K562 (cell line): ENCODE data around the gene TXNL4A.

Experiments used
- CTCF ChIP-seq, 3 experiments: IDR thresholded peaks in 2 of 3; conservative IDR thresholded peaks in 1 of 3; 2 replicates each; pipeline ENCODE4 v1.5.1; 2011 to 2012; ENCODE audit warnings: low read length in 3 of 3, mild to moderate bottlenecking in 3 of 3, control low read depth in 2 of 3, improper control_type of control experiment in 1 of 3, inconsistent platforms in 1 of 3, low read depth in 1 of 3, mixed read lengths in 1 of 3, moderate library complexity in 1 of 3; ENCODE audit not compliant: insufficient read depth in 2 of 3
- FOXM1 ChIP-seq, 2 experiments: fragments of 450-650 bp in 1 of 2; sonication (generic) in 1 of 2; formaldehyde crosslinking in 1 of 2; IDR thresholded peaks; 2 replicates each; pipeline versions ENCODE4 v1.6.1 to v1.9.0; 2017 to 2022; ENCODE audit warnings: low read depth in 2 of 2, mild to moderate bottlenecking in 2 of 2, missing genetic modification reagents in 1 of 2, moderate library complexity in 1 of 2
- MAX ChIP-seq: sonication (generic); formaldehyde crosslinking; IDR thresholded peaks from 2 replicates; pipeline ENCODE4 v1.9.0; 2022; ENCODE audit warnings: mild to moderate bottlenecking, missing genetic modification reagents
- POLR2A ChIP-seq: fragments of 450-650 bp; conservative IDR thresholded peaks from 2 replicates; pipeline ENCODE4 v1.6.1; 2016

- TF ChIP-seq POLR2A = no peak
- no peak for TF ChIP-seq FOXM1 (IDR thresholded peaks at IDR 0.05; ENCODE audit: low read depth)
- TF ChIP-seq FOXM1 (CRISPR knock-in tag; IDR thresholded peaks at IDR 0.05; ENCODE audit: low read depth) = no peak
- TF ChIP-seq CTCF (IDR thresholded peaks at IDR 0.05 in 2 of 3, conservative IDR thresholded peaks at IDR 0.05 in 1 of 3; ENCODE audit: insufficient read depth in 2 of 3, low read depth in 1 of 3, low read length in 3 of 3) = no peak
- TF ChIP-seq MAX (CRISPR knock-in tag) = no peak
Measured at GRCh38 chr18:79973517-79973916, 14.8 kb downstream of the TXNL4A start.
